ENCODE data around the gene KIAA0825.

The KIAA0825 gene

GRCh38 chr5:94285984-94286383, 332.4 kb downstream of the KIAA0825 start:
- no peak for TF ChIP-seq CTCF (conservative IDR thresholded peaks at IDR 0.05; ENCODE audit: low read depth)
- no peak for DNase-seq (ENCODE audit: low spot score)
- ChIA-PET CTCF (no interaction called here), POLR2A (ENCODE audit: low non-redundant PET) (no interaction called here)
- H3K27ac ChIP-seq = no peak overlapping the region

- CTCF ChIA-PET = interaction anchor here (0.6 kb wide), 1 partner anchor 41 kb away, joined by 4 read pairs; no protein-coding TSS in a partner anchor
- POLR2A ChIA-PET (ENCODE audit: low non-redundant PET) = no interaction called here
- H3K27ac ChIP-seq = no peak overlapping the region
- TF ChIP-seq CTCF (conservative IDR thresholded peaks at IDR 0.05; ENCODE audit: low read depth) = no peak
- no peak for DNase-seq (ENCODE audit: low spot score)
Observed at GRCh38 chr5:94283093-94283492, 335.3 kb downstream of the KIAA0825 start.

GRCh38 chr5:94281236-94281801, 337.1 kb downstream of the KIAA0825 start:
- CTCF ChIA-PET = no interaction called here
- no peak for DNase-seq (ENCODE audit: low spot score)

GRCh38 chr5:94276751-94277150, 341.7 kb downstream of the KIAA0825 start:
- POLR2A ChIA-PET (ENCODE audit: low non-redundant PET) = no interaction called here
- CTCF ChIA-PET = no interaction called here
- no peak for TF ChIP-seq CTCF (conservative IDR thresholded peaks at IDR 0.05; ENCODE audit: low read depth)
- no peak overlapping the region for H3K27ac ChIP-seq
- DNase-seq (ENCODE audit: low spot score) = no peak

More at GRCh38 chr5:94281236-94281801, 337.1 kb downstream of the KIAA0825 start:
- POLR2A ChIA-PET (ENCODE audit: low non-redundant PET) = no interaction called here
- TF ChIP-seq CTCF (conservative IDR thresholded peaks at IDR 0.05; ENCODE audit: low read depth) = no peak
- no peak overlapping the region for H3K27ac ChIP-seq

- no peak for TF ChIP-seq CTCF (conservative IDR thresholded peaks at IDR 0.05; ENCODE audit: low read depth)
- POLR2A ChIA-PET (ENCODE audit: low non-redundant PET) = no interaction called here
- no peak overlapping the region for H3K27ac ChIP-seq
- DNase-seq (ENCODE audit: low spot score) = no peak
- CTCF ChIA-PET = no interaction called here
Observed at GRCh38 chr5:94276048-94276447, 342.4 kb downstream of the KIAA0825 start.

- TF ChIP-seq CTCF (conservative IDR thresholded peaks at IDR 0.05; ENCODE audit: low read depth) = no peak
- ChIA-PET POLR2A (ENCODE audit: low non-redundant PET) (no interaction called here), CTCF (interaction anchor here (0.6 to 0.7 kb wide), 2 partner anchors 126 to 593 kb away, joined by 3 to 5 read pairs; no protein-coding TSS in a partner anchor)
- DNase-seq (ENCODE audit: low spot score) = no peak
- H3K27ac ChIP-seq = no peak overlapping the region
Observed at GRCh38 chr5:94274707-94275106, 343.7 kb downstream of the KIAA0825 start.

All from RWPE1 (cell line).